Measurements from ENCODE around the gene EYS. TPM values are rescaled to one million over a fixed set of nuclear protein-coding genes. Genes with fewer than 3 reads are reported as not detected.
"Not testable (repeated sequence)": the region's sequence is repeated elsewhere in the genome, so short reads cannot be mapped to it uniquely, and the experiment has no call there.

The EYS gene
- total RNA-seq, 1 donor from 2014 or later: 0.69 TPM

GRCh38 chr6:65449926-65450325, 257.1 kb downstream of the EYS start:
- no peak for DNase-seq

DNA sequence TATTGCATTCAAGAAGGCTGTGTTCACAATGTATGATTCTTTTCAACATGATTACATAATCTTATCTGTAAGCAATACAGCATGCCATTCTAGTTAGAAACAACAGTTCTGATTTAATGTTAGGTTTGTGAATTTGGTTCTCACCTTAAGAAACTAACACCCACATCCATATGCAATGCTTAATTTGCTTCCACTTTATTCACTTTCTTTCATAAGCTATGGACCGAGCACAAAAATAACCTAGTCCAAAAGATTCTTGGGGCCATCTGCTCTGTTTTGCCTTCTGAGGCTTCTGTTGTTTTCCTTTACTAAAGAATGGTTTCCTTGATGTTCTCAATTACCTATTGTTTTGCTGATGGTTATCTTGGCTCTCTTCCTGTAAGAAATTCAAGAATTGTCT, 258.2 kb downstream of the EYS start:
- no peak for DNase-seq

GRCh38 chr6:65436281-65436680, 270.7 kb downstream of the EYS start:
- no peak for DNase-seq

GRCh38 chr6:65416621-65417020, 290.4 kb downstream of the EYS start:
- no peak for DNase-seq

- no peak for DNase-seq
These were observed 296.7 kb downstream of the EYS start for GRCh38 chr6:65410309-65410708.

- no peak for DNase-seq
These were observed 304.5 kb downstream of the EYS start for GRCh38 chr6:65402564-65402963.

- DNase-seq: no peak
These were observed 307.5 kb downstream of the EYS start for GRCh38 chr6:65399355-65400084.

- DNase-seq: no peak
These were observed 308.2 kb downstream of the EYS start for GRCh38 chr6:65398851-65399250.

- no peak for DNase-seq
These were observed 356.5 kb downstream of the EYS start for GRCh38 chr6:65350530-65350929.

DNA sequence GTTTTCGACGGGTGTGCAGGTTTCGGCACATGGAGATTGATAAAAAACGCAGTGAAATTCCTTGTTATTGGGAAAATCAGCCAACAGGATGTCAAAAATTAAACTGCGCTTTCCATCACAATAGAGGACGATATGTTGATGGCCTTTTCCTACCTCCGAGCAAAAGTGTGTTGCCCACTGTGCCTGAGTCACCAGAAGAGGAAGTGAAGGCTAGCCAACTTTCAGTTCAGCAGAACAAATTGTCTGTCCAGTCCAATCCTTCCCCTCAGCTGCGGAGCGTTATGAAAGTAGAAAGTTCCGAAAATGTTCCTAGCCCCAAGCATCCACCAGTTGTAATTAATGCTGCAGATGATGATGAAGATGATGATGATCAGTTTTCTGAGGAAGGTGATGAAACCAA, 404.4 kb downstream of the EYS start:
- DNase-seq: not testable (repeated sequence)

GRCh38 chr6:65299236-65299635, 407.8 kb downstream of the EYS start:
- DNase-seq: no peak

DNA sequence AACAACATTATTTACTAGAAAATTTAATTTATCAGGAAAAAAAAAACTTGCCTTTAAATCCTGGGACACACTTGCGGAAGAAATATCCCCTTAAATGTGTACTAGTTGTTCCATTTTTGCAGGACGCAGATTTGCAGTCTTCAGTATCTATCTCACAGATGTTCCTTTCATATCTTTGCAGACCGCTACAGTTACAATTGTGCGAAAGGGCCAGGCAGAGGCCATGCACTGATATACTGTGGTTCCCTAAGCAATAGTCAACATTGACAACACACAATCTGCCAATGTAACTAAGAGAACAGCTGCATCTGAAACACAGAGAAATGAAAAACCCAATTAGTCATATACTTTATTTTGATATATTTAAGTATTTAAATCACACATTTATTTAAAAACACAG, 411.2 kb downstream of the EYS start:
- no peak for DNase-seq

GRCh38 chr6:65289491-65289890, 417.5 kb downstream of the EYS start:
- no peak for DNase-seq

DNA sequence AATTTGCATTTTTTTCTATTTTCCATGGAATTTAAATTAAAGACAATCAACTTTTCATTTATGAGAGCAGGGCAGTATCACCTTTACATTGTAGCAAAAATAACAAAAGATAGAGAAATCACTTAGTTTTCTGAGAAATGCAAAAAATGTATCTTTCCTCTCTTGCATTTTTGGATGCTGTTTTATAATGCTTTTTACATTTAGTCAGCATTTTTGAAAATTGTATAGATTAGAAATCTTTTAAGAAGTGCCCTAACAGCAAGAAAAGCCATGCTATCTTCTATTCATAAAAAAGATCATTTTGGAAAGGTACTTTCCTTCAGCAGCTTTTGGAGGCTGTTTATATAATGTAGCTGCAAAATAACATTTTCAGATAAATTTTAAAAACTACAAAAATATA, 421.8 kb downstream of the EYS start:
- no peak for DNase-seq

- DNase-seq: no peak
These were observed 427.0 kb downstream of the EYS start for GRCh38 chr6:65280060-65280459.

DNA sequence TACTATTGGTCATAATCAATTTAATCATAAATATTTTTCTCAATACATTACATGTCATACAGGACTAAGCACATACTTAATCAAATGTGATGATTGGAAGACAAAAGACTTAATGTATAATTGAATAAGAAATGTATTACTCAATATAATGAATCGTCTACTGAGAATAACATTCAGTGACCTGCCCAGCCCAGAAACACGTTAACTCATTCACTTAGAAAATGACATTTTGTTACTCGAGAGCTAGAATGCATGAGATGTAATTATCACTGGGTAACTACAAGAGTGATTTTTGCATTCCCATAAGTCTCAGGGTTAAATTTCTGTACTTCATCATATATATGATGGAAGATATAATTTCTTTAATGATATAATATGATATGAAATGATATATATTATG, 444.8 kb downstream of the EYS start:
- DNase-seq: no peak

DNA sequence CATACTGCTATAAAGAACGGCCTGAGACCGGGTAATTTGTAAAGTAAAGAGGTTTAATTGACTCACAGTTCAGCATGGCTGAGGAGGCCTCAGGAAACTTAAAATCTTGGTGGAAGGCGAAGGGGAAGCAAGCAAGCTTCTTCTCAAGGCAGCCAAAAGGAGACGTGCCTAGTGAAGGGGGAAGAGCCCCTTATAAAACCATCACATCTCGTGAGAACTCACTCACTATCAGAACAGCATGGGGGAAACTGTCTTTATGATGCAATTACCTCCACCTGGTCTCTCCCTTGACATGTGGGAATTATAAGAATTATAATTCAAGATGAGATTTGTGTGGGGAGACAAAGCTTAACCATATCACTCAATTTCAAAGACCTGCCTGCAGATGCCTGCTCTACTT, 447.0 kb downstream of the EYS start:
- DNase-seq: no peak

GRCh38 chr6:65259059-65259458, 448.0 kb downstream of the EYS start:
- no peak for DNase-seq

- DNase-seq: no peak
These were observed 454.0 kb downstream of the EYS start for GRCh38 chr6:65253041-65253440.

GRCh38 chr6:65248101-65248610, 458.9 kb downstream of the EYS start:
- no peak for DNase-seq

- DNase-seq: no peak
These were observed 475.4 kb downstream of the EYS start for GRCh38 chr6:65231616-65232015.

- no peak for DNase-seq
These were observed 477.2 kb downstream of the EYS start for GRCh38 chr6:65229825-65230224.

DNA sequence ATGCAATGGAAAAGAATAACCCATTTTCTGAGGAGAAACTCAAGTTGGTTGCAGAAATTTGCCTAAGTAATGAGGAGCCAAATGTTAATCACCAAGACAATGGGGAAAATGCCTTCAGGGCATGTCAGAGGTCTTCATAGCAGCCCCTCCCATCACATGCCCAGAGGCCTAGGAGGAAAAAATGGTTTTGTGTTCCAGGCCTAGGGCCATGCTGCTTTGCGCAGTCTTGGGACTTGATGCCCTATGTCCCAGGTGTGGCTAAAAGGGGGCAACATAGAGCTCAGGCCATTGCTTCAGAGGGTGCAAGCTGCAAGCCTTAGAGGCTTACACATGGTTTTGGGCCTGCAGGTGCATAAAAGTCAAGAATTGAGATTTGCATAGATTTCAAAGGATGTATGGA, 485.9 kb downstream of the EYS start:
- DNase-seq: no peak

DNA sequence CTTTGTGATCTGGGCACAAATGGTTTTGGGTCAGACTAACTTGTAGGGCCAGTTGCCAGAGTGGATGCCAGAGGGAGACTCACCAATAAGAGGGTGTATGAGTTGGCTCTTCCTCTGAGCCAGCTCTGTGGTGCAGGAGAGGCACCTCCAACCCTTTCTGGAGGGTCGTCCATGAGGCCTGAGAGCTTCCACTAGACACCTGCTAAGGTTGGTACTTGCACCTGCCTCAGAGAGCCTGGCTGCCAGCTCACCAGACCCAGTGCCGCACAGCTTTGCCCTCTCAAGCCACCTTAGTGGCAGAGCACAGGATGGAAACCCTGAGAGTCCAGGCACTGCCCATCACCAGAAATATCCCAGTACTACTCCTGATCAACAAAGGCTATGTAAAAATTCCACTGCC, 504.3 kb downstream of the EYS start:
- DNase-seq: no peak

DNA sequence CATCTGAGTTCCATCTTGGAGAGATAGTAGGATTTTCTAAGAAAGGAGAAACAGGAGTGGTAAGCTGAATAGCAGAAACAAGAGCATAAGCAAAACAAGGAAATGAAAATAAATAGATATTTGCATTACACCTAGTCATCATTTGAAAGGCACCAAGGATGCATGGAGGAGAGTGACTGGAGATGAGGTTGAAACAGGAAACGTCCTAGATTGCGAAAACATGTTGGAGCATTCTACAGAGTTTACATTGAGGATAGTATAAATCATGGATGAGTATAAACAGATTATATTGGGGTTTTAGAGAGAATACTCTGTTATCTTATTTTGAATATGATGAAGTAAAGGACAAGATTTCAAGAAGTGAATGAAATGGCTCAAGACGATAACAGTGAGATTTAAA, 507.3 kb downstream of the EYS start:
- DNase-seq: no peak
